ENCODE data around the gene DNAJC12.
A peak's percentile ranks its signal among the peaks of the same experiment; 100 is the strongest.
"Not testable (repeated sequence)": the region's sequence is repeated elsewhere in the genome, so short reads cannot be mapped to it uniquely, and the experiment has no call there.

The DNAJC12 gene

GRCh38 chr10:67772151-67772550 is 65.8 kb downstream of the DNAJC12 start:
- no peak overlapping the region for H3K4me3 Mint-ChIP-seq
- peaks cover 22% of the 10 kb centered on the region for H3K4me1 Mint-ChIP-seq (ENCODE audit: low read depth)
- no peaks in the 10 kb centered on the region for H3K36me3 Mint-ChIP-seq (ENCODE audit: low read depth)
- H3K27ac Mint-ChIP-seq = peak overlapping the region; percentile 40
- H3K9me3 Mint-ChIP-seq = no peaks in the 10 kb centered on the region
- H3K27me3 Mint-ChIP-seq = no peaks in the 10 kb centered on the region

- peaks cover 22% of the 10 kb centered on the region for H3K4me1 Mint-ChIP-seq (ENCODE audit: low read depth)
- no peaks in the 10 kb centered on the region for H3K27me3 Mint-ChIP-seq
- no peak overlapping the region for H3K27ac Mint-ChIP-seq
- no peaks in the 10 kb centered on the region for H3K36me3 Mint-ChIP-seq (ENCODE audit: low read depth)
- H3K9me3 Mint-ChIP-seq = no peaks in the 10 kb centered on the region
- no peak overlapping the region for H3K4me3 Mint-ChIP-seq
Observed at GRCh38 chr10:67771200-67771599, 66.8 kb downstream of the DNAJC12 start.

GRCh38 chr10:67770537-67770936 is 67.5 kb downstream of the DNAJC12 start:
- no peaks in the 10 kb centered on the region for H3K9me3 Mint-ChIP-seq
- peaks cover 22% of the 10 kb centered on the region for H3K4me1 Mint-ChIP-seq (ENCODE audit: low read depth)
- H3K27me3 Mint-ChIP-seq = no peaks in the 10 kb centered on the region
- no peak overlapping the region for H3K27ac Mint-ChIP-seq
- H3K36me3 Mint-ChIP-seq (ENCODE audit: low read depth) = no peaks in the 10 kb centered on the region
- H3K4me3 Mint-ChIP-seq = no peak overlapping the region

- H3K9me3 Mint-ChIP-seq = no peaks in the 10 kb centered on the region
- no peak overlapping the region for H3K27ac Mint-ChIP-seq
Observed at GRCh38 chr10:67767244-67767643, 70.7 kb downstream of the DNAJC12 start.

GRCh38 chr10:67764012-67764822 is 73.8 kb downstream of the DNAJC12 start:
- H3K4me1 Mint-ChIP-seq (ENCODE audit: low read depth) = peaks cover 19% of the 10 kb centered on the region

More at GRCh38 chr10:67767244-67767643, 70.7 kb downstream of the DNAJC12 start:
- Mint-ChIP-seq H3K36me3 (ENCODE audit: low read depth) (peaks cover 7% of the 10 kb centered on the region), H3K4me3 (no peak overlapping the region), H3K4me1 (ENCODE audit: low read depth) (peaks cover 28% of the 10 kb centered on the region), H3K27me3 (peaks cover 4% of the 10 kb centered on the region)

GRCh38 chr10:67763499-67764011 is 74.4 kb downstream of the DNAJC12 start:
- Mint-ChIP-seq H3K9me3 (no peaks in the 10 kb centered on the region), H3K27ac (peak overlapping the region; percentile 98), H3K36me3 (ENCODE audit: low read depth) (peaks cover 7% of the 10 kb centered on the region), H3K4me1 (ENCODE audit: low read depth) (peaks cover 19% of the 10 kb centered on the region), H3K27me3 (peaks cover 4% of the 10 kb centered on the region), H3K4me3 (peak overlapping the region; percentile 87)

More at GRCh38 chr10:67764012-67764822, 73.8 kb downstream of the DNAJC12 start:
- H3K9me3 Mint-ChIP-seq = no peaks in the 10 kb centered on the region
- H3K27ac Mint-ChIP-seq = peak overlapping the region; percentile 98
- H3K4me3 Mint-ChIP-seq = peak overlapping the region; percentile 87
- peaks cover 7% of the 10 kb centered on the region for H3K36me3 Mint-ChIP-seq (ENCODE audit: low read depth)
- peaks cover 4% of the 10 kb centered on the region for H3K27me3 Mint-ChIP-seq

GRCh38 chr10:67762567-67762966 is 75.4 kb downstream of the DNAJC12 start:
- peak overlapping the region; percentile 36 for H3K27ac Mint-ChIP-seq

GRCh38 chr10:67760272-67760671 is 77.7 kb downstream of the DNAJC12 start:
- Mint-ChIP-seq H3K4me3 (no peak overlapping the region), H3K27me3 (peaks cover 8% of the 10 kb centered on the region), H3K36me3 (ENCODE audit: low read depth) (peaks cover 7% of the 10 kb centered on the region), H3K9me3 (no peaks in the 10 kb centered on the region), H3K4me1 (ENCODE audit: low read depth) (peaks cover 17% of the 10 kb centered on the region), H3K27ac (no peak overlapping the region)

More at GRCh38 chr10:67762567-67762966, 75.4 kb downstream of the DNAJC12 start:
- peaks cover 19% of the 10 kb centered on the region for H3K4me1 Mint-ChIP-seq (ENCODE audit: low read depth)
- H3K36me3 Mint-ChIP-seq (ENCODE audit: low read depth); H3K4me3 Mint-ChIP-seq; H3K27me3 Mint-ChIP-seq; H3K9me3 Mint-ChIP-seq: not testable (repeated sequence)

All from stimulated activated naive CD8-positive, alpha-beta T cell treated with anti-CD3 and anti-CD28 coated beads, Interleukin-15, Interleukin-2, amounts not matched to agents 100 ng/mL and 50 ng/mL, for 24 hours (primary cell).